Stimulated activated CD4-positive, alpha-beta T cell treated with anti-CD3 and anti-CD28 coated beads, Interleukin-4, amount 100 ng/mL, for 1 hour (primary cell): Measurements from ENCODE around the gene CHCHD6.
A peak's percentile ranks its signal among the peaks of the same experiment; 100 is the strongest.

Source experiments
- DNase-seq: peaks from one replicate; pipeline ENCODE4 v3.0.0-alpha.2; 2020

CHCHD6 gene

GRCh38 chr3:126671521-126671920, 32.5 kb upstream of the CHCHD6 start:
- DNase-seq, result no peak

GRCh38 chr3:126672340-126672739, 31.7 kb upstream of the CHCHD6 start:
- no peak for DNase-seq

GRCh38 chr3:126672741-126673140, 31.3 kb upstream of the CHCHD6 start:
- no peak for DNase-seq

- DNase-seq, result no peak
These were observed 26.9 kb upstream of the CHCHD6 start for GRCh38 chr3:126676919-126677705.

- DNase-seq, result no peak
These were observed 26.1 kb upstream of the CHCHD6 start for GRCh38 chr3:126677862-126678503.

- no peak for DNase-seq
These were observed 25.2 kb upstream of the CHCHD6 start for GRCh38 chr3:126678693-126679317.

GRCh38 chr3:126679318-126679751, 24.7 kb upstream of the CHCHD6 start:
- DNase-seq, result peak; percentile 82

GRCh38 chr3:126679831-126680666, 24.0 kb upstream of the CHCHD6 start:
- DNase-seq, result no peak

- DNase-seq, result no peak
These were observed 23.4 kb upstream of the CHCHD6 start for GRCh38 chr3:126680667-126681055.

- DNase-seq, result no peak
These were observed 22.0 kb upstream of the CHCHD6 start for GRCh38 chr3:126682009-126682408.

- no peak for DNase-seq
These were observed 21.0 kb upstream of the CHCHD6 start for GRCh38 chr3:126683069-126683468.

- DNase-seq, result no peak
These were observed 19.8 kb upstream of the CHCHD6 start for GRCh38 chr3:126684218-126684751.

- no peak for DNase-seq
These were observed 19.0 kb upstream of the CHCHD6 start for GRCh38 chr3:126685021-126685420.

- no peak for DNase-seq
These were observed 18.5 kb upstream of the CHCHD6 start for GRCh38 chr3:126685493-126685892.

- no peak for DNase-seq
These were observed 12.3 kb upstream of the CHCHD6 start for GRCh38 chr3:126691765-126692164.

- no peak for DNase-seq
These were observed 11.2 kb upstream of the CHCHD6 start for GRCh38 chr3:126692858-126693257.

- no peak for DNase-seq
These were observed 10.1 kb upstream of the CHCHD6 start for GRCh38 chr3:126693921-126694320.

- no peak for DNase-seq
These were observed 7.3 kb upstream of the CHCHD6 start for GRCh38 chr3:126696701-126697267.

- DNase-seq, result no peak
These were observed 5.0 kb upstream of the CHCHD6 start for GRCh38 chr3:126699011-126699410.

GRCh38 chr3:126704494-126705214, 614 bp downstream of the CHCHD6 start:
- no peak for DNase-seq

GRCh38 chr3:126706631-126707030, 2.6 kb downstream of the CHCHD6 start:
- no peak for DNase-seq
